Thoracic aorta (tissue), 2 donors: Measurements from ENCODE around the gene SHC1. TPM values are rescaled to one million over a fixed set of nuclear protein-coding genes. Genes with fewer than 3 reads are reported as not detected.

Experiments used
- ATAC-seq: fragments of 150-250 bp; one replicate; pipeline ENCODE4 v1.8.0; 2017; ENCODE audit warnings: low read depth; ENCODE audit not compliant: insufficient number of reproducible peaks, low FRiP score
- DNase-seq: peaks from one replicate; pipeline ENCODE4 v3.0.0-alpha.2; 2020; ENCODE audit warnings: low spot score
- H3K27ac ChIP-seq, 2 donors: fragments of 200-600 bp; sonication (generic); 1 replicate in 1 of 2; 2 replicates in 1 of 2; pipeline ENCODE4 v1.5.1; 2016; ENCODE audit warnings: mild to moderate bottlenecking in 2 of 2, moderate library complexity in 2 of 2
- H3K27me3 ChIP-seq: fragments of 200-600 bp; sonication (generic); replicated peaks from 2 replicates; pipeline ENCODE4 v1.6.0; 2016; ENCODE audit warnings: mild to moderate bottlenecking; ENCODE audit not compliant: insufficient read depth
- H3K36me3 ChIP-seq: fragments of 200-600 bp; sonication (generic); one replicate; pipeline ENCODE4 v1.5.1; 2016
- H3K4me1 ChIP-seq, 2 donors: fragments of 200-600 bp; sonication (generic); 1 replicate in 1 of 2; 2 replicates in 1 of 2; pipeline versions ENCODE4 v1.5.1 to v1.6.0; 2016; ENCODE audit warnings: low read depth in 2 of 2, mild to moderate bottlenecking in 1 of 2; ENCODE audit not compliant: control insufficient read depth in 1 of 2
- H3K4me3 ChIP-seq: fragments of 200-600 bp; sonication (generic); 2 replicates; pipeline ENCODE4 v1.5.1; 2016; ENCODE audit warnings: mild to moderate bottlenecking
- H3K9me3 ChIP-seq: fragments of 200-600 bp; sonication (generic); 2 replicates; pipeline ENCODE4 v1.5.1; 2016
- CTCF ChIP-seq: fragments of 200-600 bp; sonication (generic); IDR thresholded peaks from one replicate; pipeline ENCODE4 v1.5.1; 2019; ENCODE audit warnings: antibody characterized with exemption
- total RNA-seq, 2 donors: library from RNA; depleted of rRNA; stranded (reverse); fragments of >200 nt; gene quantifications; one replicate each; pipeline versions ENCODE4 v1.1.0 to v1.2.3, GENCODE V29; 2016

Gene SHC1
- total RNA-seq, 2 donors from 2014 or later: 129 to 174 TPM

- no peaks in the 10 kb centered on the region for H3K9me3 ChIP-seq
- no peak for ATAC-seq
- no peak overlapping the region for H3K27ac ChIP-seq
- no peak overlapping the region for H3K4me3 ChIP-seq
- H3K4me1 ChIP-seq: peaks cover 11 to 29% of the 10 kb centered on the region in 2 donors
- no peak for TF ChIP-seq CTCF
- no peaks in the 10 kb centered on the region for H3K27me3 ChIP-seq
- DNase-seq: no peak
- peaks cover 6% of the 10 kb centered on the region for H3K36me3 ChIP-seq
Measured at GRCh38 chr1:154934358-154934948, 36.1 kb downstream of the SHC1 start.

GRCh38 chr1:154931940-154932487 lies 38.5 kb downstream of the SHC1 start:
- DNase-seq (no peak), ATAC-seq (no peak)
- H3K36me3 ChIP-seq: peaks cover 6% of the 10 kb centered on the region
- no peaks in the 10 kb centered on the region for H3K9me3 ChIP-seq
- no peaks in the 10 kb centered on the region for H3K27me3 ChIP-seq
- H3K4me3 ChIP-seq: no peak overlapping the region
- no peak for TF ChIP-seq CTCF
- H3K4me1 ChIP-seq: peaks cover 4 to 16% of the 10 kb centered on the region in 2 donors
- no peak overlapping the region for H3K27ac ChIP-seq

- no peaks in the 10 kb centered on the region for H3K9me3 ChIP-seq
- peaks cover 36% of the 10 kb centered on the region for H3K36me3 ChIP-seq
- H3K27ac ChIP-seq: no peak overlapping the region
- H3K4me3 ChIP-seq: no peak overlapping the region
- H3K4me1 ChIP-seq: no peaks in the 10 kb centered on the region
- H3K27me3 ChIP-seq: no peaks in the 10 kb centered on the region
- ATAC-seq (no peak), DNase-seq (no peak)
- TF ChIP-seq CTCF: no peak
Measured at GRCh38 chr1:154926201-154926600, 44.3 kb downstream of the SHC1 start.

GRCh38 chr1:154925335-154926170 lies 45.0 kb downstream of the SHC1 start:
- peaks cover 36% of the 10 kb centered on the region for H3K36me3 ChIP-seq
- no peak for ATAC-seq
- TF ChIP-seq CTCF: no peak

GRCh38 chr1:154923695-154924094 lies 46.9 kb downstream of the SHC1 start:
- Histone ChIP-seq H3K27ac (no peak overlapping the region), H3K4me1 (no peaks in the 10 kb centered on the region), H3K4me3 (no peak overlapping the region), H3K27me3 (no peaks in the 10 kb centered on the region), H3K36me3 (peaks cover 33% of the 10 kb centered on the region), H3K9me3 (no peaks in the 10 kb centered on the region)
- ATAC-seq (no peak), DNase-seq (no peak)
- TF ChIP-seq CTCF: no peak

More at GRCh38 chr1:154925335-154926170, 45.0 kb downstream of the SHC1 start:
- Histone ChIP-seq H3K4me1 (no peaks in the 10 kb centered on the region), H3K27ac (no peak overlapping the region), H3K9me3 (no peaks in the 10 kb centered on the region), H3K4me3 (no peak overlapping the region), H3K27me3 (no peaks in the 10 kb centered on the region)
- DNase-seq: no peak
